ENCODE results near the gene LBX2.

- TF ChIP-seq, protein P1, sequence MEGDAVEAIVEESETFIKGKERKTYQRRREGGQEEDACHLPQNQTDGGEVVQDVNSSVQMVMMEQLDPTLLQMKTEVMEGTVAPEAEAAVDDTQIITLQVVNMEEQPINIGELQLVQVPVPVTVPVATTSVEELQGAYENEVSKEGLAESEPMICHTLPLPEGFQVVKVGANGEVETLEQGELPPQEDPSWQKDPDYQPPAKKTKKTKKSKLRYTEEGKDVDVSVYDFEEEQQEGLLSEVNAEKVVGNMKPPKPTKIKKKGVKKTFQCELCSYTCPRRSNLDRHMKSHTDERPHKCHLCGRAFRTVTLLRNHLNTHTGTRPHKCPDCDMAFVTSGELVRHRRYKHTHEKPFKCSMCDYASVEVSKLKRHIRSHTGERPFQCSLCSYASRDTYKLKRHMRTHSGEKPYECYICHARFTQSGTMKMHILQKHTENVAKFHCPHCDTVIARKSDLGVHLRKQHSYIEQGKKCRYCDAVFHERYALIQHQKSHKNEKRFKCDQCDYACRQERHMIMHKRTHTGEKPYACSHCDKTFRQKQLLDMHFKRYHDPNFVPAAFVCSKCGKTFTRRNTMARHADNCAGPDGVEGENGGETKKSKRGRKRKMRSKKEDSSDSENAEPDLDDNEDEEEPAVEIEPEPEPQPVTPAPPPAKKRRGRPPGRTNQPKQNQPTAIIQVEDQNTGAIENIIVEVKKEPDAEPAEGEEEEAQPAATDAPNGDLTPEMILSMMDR (IDR thresholded peaks at IDR 0.05 in 4 of 5, conservative IDR thresholded peaks at IDR 0.05 in 1 of 5), result no peak
- no peak for TF ChIP-seq POLR2A (IDR thresholded peaks at IDR 0.05)
Observed at GRCh38 chr2:74486141-74486540, 13.3 kb downstream of the LBX2 start.
